K562 (cell line): ENCODE results near the gene ATP6V0A4. TPM values are rescaled to one million over a fixed set of nuclear protein-coding genes. Genes with fewer than 3 reads are reported as not detected.
"Not testable (repeated sequence)": the region's sequence is repeated elsewhere in the genome, so short reads cannot be mapped to it uniquely, and the experiment has no call there.

Experiments
- ATAC-seq: fragments of 200-7000 bp; cut with Tn5 transposase; 3 replicates; pipeline ENCODE4 v1.9.1; 2020; ENCODE audit warnings: moderate library complexity
- BruUV-seq: library from RNA; stranded (reverse); fragments of 400-500 nt; replicated peaks from 2 replicates; lab custom pipeline; 2021; lab: Mats Ljungman, UMichigan
- CTCF ChIA-PET: fragments of 300-600 bp; formaldehyde crosslinking; extraction: SDS; loops from one replicate; lab custom pipeline; 2021; ENCODE audit warnings: low intra/inter-chr PET ratio; lab: Yijun Ruan, JAX
- POLR2A ChIA-PET: fragments of 300-600, 350-650 bp; sonication (Branson Sonifier 250); formaldehyde crosslinking; extraction: SDS; loops from one replicate; lab custom pipeline; 2021; ENCODE audit warnings: antibody characterized with exemption, inconsistent platforms; lab: Yijun Ruan, JAX
- DNase-seq, 4 experiments: peaks; one replicate each; pipeline versions ENCODE4 v3.0.0 to v3.0.0-alpha.2; 2011 to 2018; ENCODE audit warnings: low spot score in 3 of 4, mixed read lengths in 3 of 4; ENCODE audit errors: extremely low read depth in 1 of 4
- FAIRE-seq: peaks from 2 replicates; lab custom pipeline; 2011; peaks lifted over from hg19 to GRCh38; lab: Jason Lieb, UNC
- H2AFZ ChIP-seq: 2 replicates; pipeline ENCODE4 v1.6.0; 2011; ENCODE audit warnings: low read depth, low read length, control low read depth, inconsistent platforms
- H3K27ac ChIP-seq: fragments of 200-600 bp; 3 replicates; pipeline ENCODE4 v1.8.0; 2011; ENCODE audit warnings: low read depth, mild to moderate bottlenecking, control low read depth, inconsistent platforms, low read length, moderate library complexity, mixed read lengths; ENCODE audit errors: extremely low read depth
- H3K27me3 ChIP-seq, 2 experiments: fragments of 300-600 bp in 1 of 2; 2 replicates in 1 of 2; 3 replicates in 1 of 2; pipeline versions ENCODE4 v1.6.0 to v1.8.0; 2011; ENCODE audit warnings: inconsistent platforms in 2 of 2, low read length in 2 of 2, mild to moderate bottlenecking in 1 of 2, mixed read lengths in 1 of 2, moderate library complexity in 1 of 2; ENCODE audit not compliant: control insufficient read depth in 2 of 2, insufficient read depth in 2 of 2
- H3K36me3 ChIP-seq: fragments of 300-600 bp; 3 replicates; pipeline ENCODE4 v1.8.0; 2011; ENCODE audit warnings: mild to moderate bottlenecking, low read length, inconsistent platforms; ENCODE audit not compliant: control insufficient read depth, insufficient read depth
- H3K4me1 ChIP-seq, 2 experiments: fragments of 200-600 bp in 1 of 2; replicated peaks in 1 of 2; 2 replicates in 1 of 2; 3 replicates in 1 of 2; pipeline versions ENCODE4 v1.5.1 to v1.8.0; 2011; ENCODE audit warnings: inconsistent platforms in 2 of 2, low read length in 2 of 2, mild to moderate bottlenecking in 1 of 2, mixed read lengths in 1 of 2, moderate library complexity in 1 of 2; ENCODE audit not compliant: control insufficient read depth in 2 of 2, insufficient read depth in 2 of 2
- H3K4me2 ChIP-seq: 2 replicates; pipeline ENCODE4 v1.6.1; 2011; ENCODE audit warnings: low read length, control low read depth, inconsistent platforms, mixed read lengths; ENCODE audit not compliant: insufficient read depth
- H3K4me3 ChIP-seq: fragments of 200-600 bp; sonication (generic), shearing (Covaris generic); 2 replicates; pipeline ENCODE4 v1.5.1; 2016; ENCODE audit warnings: control low read depth, inconsistent platforms
- H3K79me2 ChIP-seq: fragments of 200-600 bp; 3 replicates; pipeline ENCODE4 v1.8.0; 2011; ENCODE audit warnings: low read length, inconsistent platforms; ENCODE audit not compliant: control insufficient read depth, insufficient read depth
- H3K9ac ChIP-seq, 2 experiments: 2 replicates each; pipeline versions ENCODE4 v1.6.0 to v1.6.1; 2011; ENCODE audit warnings: low read depth in 2 of 2, low read length in 2 of 2, control low read depth in 1 of 2, inconsistent platforms in 1 of 2, mild to moderate bottlenecking in 1 of 2, mixed read lengths in 1 of 2; ENCODE audit not compliant: insufficient read depth in 1 of 2
- H3K9me1 ChIP-seq: one replicate; pipeline ENCODE4 v1.6.0; 2011; ENCODE audit warnings: inconsistent platforms, mild to moderate bottlenecking, low read length, moderate library complexity; ENCODE audit not compliant: control insufficient read depth, insufficient read depth
- H3K9me3 ChIP-seq: replicated peaks from 2 replicates; pipeline ENCODE4 v1.5.1; 2011; ENCODE audit warnings: low read depth, low read length, inconsistent platforms; ENCODE audit not compliant: control insufficient read depth, insufficient read depth
- H4K20me1 ChIP-seq: replicated peaks from 2 replicates; pipeline ENCODE4 v1.6.1; 2011; ENCODE audit warnings: low read length, inconsistent platforms, mixed read lengths; ENCODE audit not compliant: control insufficient read depth, insufficient read depth
- CEBPB ChIP-seq: fragments of 450-650 bp; IDR thresholded peaks from 2 replicates; pipeline ENCODE4 v1.6.1; 2016; ENCODE audit warnings: missing genetic modification characterization, missing compliant biosample characterization
- CEBPG ChIP-seq, 3 experiments: fragments of 200-800 bp in 1 of 3; sonication (Bioruptor generic) in 1 of 3; sonication (generic) in 1 of 3; formaldehyde crosslinking in 1 of 3; IDR thresholded peaks in 2 of 3; conservative IDR thresholded peaks in 1 of 3; 2 replicates each; pipeline versions ENCODE4 v1.6.1 to v1.8.0; 2016 to 2022; ENCODE audit warnings: missing compliant biosample characterization in 2 of 3, missing genetic modification characterization in 2 of 3, mild to moderate bottlenecking in 1 of 3, missing genetic modification reagents in 1 of 3
- KAT8 ChIP-seq: fragments of 450-650 bp; IDR thresholded peaks from 2 replicates; pipeline ENCODE4 v1.6.1; 2016; ENCODE audit warnings: low read depth, mild to moderate bottlenecking
- ZC3H8 ChIP-seq: fragments of 450-650 bp; IDR thresholded peaks from 2 replicates; pipeline ENCODE4 v1.6.1; 2017
- WGBS: fragments of 100-300 bp; shearing (Covaris generic); methylation state at CpG from one replicate; pipeline ENCODE4 v1.1.6; 2016; ENCODE audit warnings: low coverage, mixed read lengths; ENCODE audit not compliant: insufficient coverage; ENCODE audit errors: missing lambda C conversion rate; 5-methylcytosine and 5-hydroxymethylcytosine counted together
- in situ Hi-C: fragments of 300-500 bp; cut with MboI; formaldehyde crosslinking; loops from 4 replicates; pipeline ENCODE4 v1.15.0; 2018; ENCODE audit warnings: inconsistent platforms, mixed read lengths
- intact Hi-C: fragments of 100-400 bp; cut with micrococcal nuclease; formaldehyde crosslinking; loops from 2 replicates; pipeline ENCODE4 v1.14.2; 2022
- polyA plus RNA-seq, 8 experiments: library from polyadenylated mRNA; depleted of rRNA in 4 of 8; stranded (reverse) in 5 of 8; unstranded in 3 of 8; fragments of >200 nt; fragmentation: Nextera tagmentation in 2 of 8; fragmentation: Illumina TruSeq in 1 of 8; extraction: Ambion mirVana in 2 of 8; extraction: Trizol in 1 of 8; gene quantifications; 2 replicates each; pipeline versions ENCODE4 v1.2.1 to v1.2.3, GENCODE V29; 2011 to 2014; ENCODE audit warnings: inconsistent platforms in 1 of 8, missing spikeins in 1 of 8
- total RNA-seq, 7 experiments: library from RNA; depleted of rRNA in 6 of 7; stranded (reverse); fragments of >200 nt in 6 of 7; fragmentation: Illumina TruSeq in 2 of 7; extraction: Trizol in 2 of 7; gene quantifications; 2 replicates each; pipeline versions ENCODE4 v1.2.1 to v1.2.3, GENCODE V29; 2011 to 2021; ENCODE audit warnings: low replicate concordance in 1 of 7

Gene ATP6V0A4
- total and polyA plus RNA-seq, 9 of the 15 experiments (the other 6 are each of a cell fraction or from before 2014, with no cell fraction given), result 0.03 TPM; not detected in 8

DNA sequence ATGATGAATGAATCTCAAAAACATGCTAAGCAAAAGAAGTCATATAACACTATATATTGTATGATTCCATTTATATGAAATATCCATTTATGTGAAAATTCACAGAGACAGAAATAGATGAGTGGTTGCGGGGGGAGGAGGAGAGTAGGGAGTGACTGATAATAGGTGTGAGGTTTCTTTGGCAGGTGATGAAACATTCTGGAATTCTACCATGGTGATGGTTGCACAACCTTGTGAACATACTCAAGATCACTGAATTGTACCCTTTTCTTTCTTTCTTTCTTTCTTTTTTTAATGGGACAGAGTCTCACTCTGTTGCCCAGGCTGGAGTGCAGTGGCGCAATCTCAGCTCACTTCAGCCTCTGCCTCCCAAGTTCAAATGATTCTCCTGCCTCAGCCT lies 107.5 kb downstream of the ATP6V0A4 start:
- in situ Hi-C loops (no loop called here), intact Hi-C loops (no loop called here)
- no peaks in the 10 kb centered on the region for H3K36me3 ChIP-seq
- no peaks in the 10 kb centered on the region for H4K20me1 ChIP-seq
- H3K27ac ChIP-seq, result no peak overlapping the region
- no peak overlapping the region for H3K4me2 ChIP-seq
- ChIA-PET CTCF (no interaction called here), POLR2A (interaction anchor here (0.6 kb wide), 1 partner anchor 47 kb away, joined by 3 read pairs; no protein-coding TSS in a partner anchor)
- H3K79me2 ChIP-seq, result no peaks in the 10 kb centered on the region
- ATAC-seq (no peak), DNase-seq (no peak), FAIRE-seq (no peak)
- no peaks in the 10 kb centered on the region for H3K4me1 ChIP-seq
- TF ChIP-seq ZC3H8 (no peak), CEBPG (CRISPR knock-in tag; IDR thresholded peaks at IDR 0.05) (no peak), CEBPG (tag; conservative IDR thresholded peaks at IDR 0.05 in 1 of 2, IDR thresholded peaks at IDR 0.05 in 1 of 2) (peak in 1 of 2 experiments; percentile 34; a peak in 1 of 4 replicates), KAT8 (no peak), CEBPB (tag) (0 out of 2 replicates have a peak, but pooled peaks have one; percentile 39)
- no peak overlapping the region for H3K4me3 ChIP-seq
- H3K27me3 ChIP-seq, result peaks cover 10 to 21% of the 10 kb centered on the region in 2 experiments
- WGBS, result 5% methylated on average over 2 of the region's 2 CpGs
- H2AFZ ChIP-seq, result no peak overlapping the region
- no peak overlapping the region for H3K9ac ChIP-seq
- no peaks in the 10 kb centered on the region for H3K9me1 ChIP-seq
- H3K9me3 ChIP-seq, result no peaks in the 10 kb centered on the region
- no TSS peak for BruUV-seq

DNA sequence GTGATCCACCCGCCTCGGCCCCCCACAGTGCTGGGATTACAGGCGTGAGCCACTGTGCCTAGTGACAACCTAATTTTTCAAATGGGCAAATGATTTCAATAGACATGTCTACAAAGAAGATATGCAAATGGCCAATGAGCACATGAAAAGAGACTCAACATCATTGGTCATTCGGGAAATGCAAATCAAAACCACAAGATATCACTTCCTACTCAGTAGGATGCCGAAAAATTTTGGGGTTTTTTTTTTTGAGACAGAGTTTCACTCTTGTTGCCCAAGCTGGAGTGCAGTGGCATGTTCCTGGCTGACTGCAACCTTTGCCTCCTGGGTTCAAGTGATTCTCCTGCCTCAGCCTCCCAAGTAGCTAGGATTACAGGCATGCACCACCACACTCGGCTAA lies 110.0 kb downstream of the ATP6V0A4 start:
- H3K4me3 ChIP-seq, H3K9me3 ChIP-seq, H3K9me1 ChIP-seq, H4K20me1 ChIP-seq, ATAC-seq, POLR2A ChIA-PET, CTCF ChIA-PET, BruUV-seq, H3K4me1 ChIP-seq, H3K27ac ChIP-seq, H2AFZ ChIP-seq, in situ Hi-C loops, H3K4me2 ChIP-seq, DNase-seq, H3K79me2 ChIP-seq, FAIRE-seq, H3K9ac ChIP-seq, H3K36me3 ChIP-seq: not testable (repeated sequence)
- H3K27me3 ChIP-seq, result peaks cover 14 to 27% of the 10 kb centered on the region in 2 experiments
- intact Hi-C loops, result loop anchor here (10.0 kb wide), 1 partner anchor 177 kb away; no protein-coding TSS in a partner anchor
- 2% methylated on average over 6 of the region's 6 CpGs for WGBS
